GM18526 (cell line): ENCODE measurements around the gene TCF7L1.

Experiments
- POLR2A ChIP-seq: IDR thresholded peaks from 3 replicates; pipeline ENCODE4 v1.6.1; 2011; ENCODE audit not compliant: insufficient read length; ENCODE audit errors: extremely low read depth

TCF7L1 gene

DNA sequence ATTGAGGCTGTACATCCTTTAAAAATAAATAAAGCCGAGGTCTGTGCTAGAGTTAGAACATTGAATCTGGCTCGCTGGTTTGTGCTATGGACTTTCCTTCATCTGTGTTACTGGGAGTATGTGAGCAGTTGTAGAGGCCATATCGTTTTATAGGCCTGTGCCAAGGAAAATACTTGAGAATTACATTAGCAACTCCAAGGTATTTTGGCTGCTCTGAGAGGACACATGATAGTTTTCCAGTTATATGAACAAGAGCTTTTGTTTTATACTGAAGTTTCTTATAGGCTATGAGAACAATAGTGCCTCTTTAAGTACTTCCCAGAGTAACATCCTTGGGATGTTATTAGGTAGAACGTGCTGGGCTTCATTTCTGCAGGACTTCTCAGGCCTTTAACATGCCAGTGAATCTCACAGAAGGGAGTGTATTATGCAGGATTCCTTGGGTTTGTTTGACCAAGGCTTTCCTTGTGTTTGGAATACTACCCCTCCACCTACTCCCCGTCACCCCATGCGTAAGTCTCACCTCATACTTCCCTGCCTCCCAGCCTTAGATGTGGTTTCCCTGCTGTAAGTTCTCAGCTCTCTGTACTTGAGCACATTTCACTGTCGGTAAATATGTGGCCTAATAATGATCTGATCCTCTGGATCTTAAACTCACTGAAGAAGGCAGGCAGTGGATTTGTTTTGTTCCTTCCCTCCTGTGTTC, 21.0 kb downstream of the TCF7L1 start:
- TF ChIP-seq POLR2A, result no peak

- TF ChIP-seq POLR2A, result no peak
Measured at GRCh38 chr2:85156153-85156552, 23.0 kb downstream of the TCF7L1 start.

DNA sequence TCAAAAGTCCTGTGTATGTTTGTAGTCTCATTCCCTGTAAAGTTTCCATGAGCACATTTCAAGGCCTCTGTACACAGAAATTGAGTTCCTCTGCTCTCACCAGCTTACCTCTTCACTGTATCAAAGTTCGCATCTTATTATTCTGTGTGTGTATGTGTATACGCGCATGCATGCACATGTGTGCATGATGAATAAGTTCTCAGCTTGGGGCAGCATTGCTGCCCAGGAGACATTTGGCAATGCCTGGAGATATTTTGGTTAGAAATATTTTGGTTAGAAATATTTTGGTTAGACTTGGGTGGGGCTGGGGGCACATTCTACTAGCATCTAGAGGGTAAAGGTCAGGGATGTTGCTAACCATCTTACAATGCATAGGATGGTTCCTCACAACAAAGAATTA, 23.4 kb downstream of the TCF7L1 start:
- TF ChIP-seq POLR2A, result no peak

DNA sequence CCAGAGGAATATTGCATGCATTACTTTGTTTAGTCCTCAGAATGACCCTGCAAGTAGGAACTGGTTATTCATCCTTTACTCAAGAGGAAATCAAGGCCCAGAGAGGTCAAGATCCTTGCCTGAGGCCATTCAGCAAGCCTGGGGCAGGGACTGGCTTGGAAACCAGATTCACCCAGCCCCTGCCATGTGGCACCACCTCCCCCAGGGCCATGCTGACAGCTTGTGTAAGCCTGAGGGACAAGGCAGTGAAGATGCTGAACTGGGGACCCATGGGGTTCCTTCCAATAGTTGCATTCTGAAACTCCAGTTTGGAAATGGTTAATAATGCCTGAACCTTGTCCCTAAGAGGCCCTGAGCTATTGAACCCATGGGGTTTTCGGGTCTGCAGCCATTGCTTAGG, 24.2 kb downstream of the TCF7L1 start:
- TF ChIP-seq POLR2A, result no peak

GRCh38 chr2:85158559-85159273, 25.5 kb downstream of the TCF7L1 start:
- TF ChIP-seq POLR2A, result no peak

DNA sequence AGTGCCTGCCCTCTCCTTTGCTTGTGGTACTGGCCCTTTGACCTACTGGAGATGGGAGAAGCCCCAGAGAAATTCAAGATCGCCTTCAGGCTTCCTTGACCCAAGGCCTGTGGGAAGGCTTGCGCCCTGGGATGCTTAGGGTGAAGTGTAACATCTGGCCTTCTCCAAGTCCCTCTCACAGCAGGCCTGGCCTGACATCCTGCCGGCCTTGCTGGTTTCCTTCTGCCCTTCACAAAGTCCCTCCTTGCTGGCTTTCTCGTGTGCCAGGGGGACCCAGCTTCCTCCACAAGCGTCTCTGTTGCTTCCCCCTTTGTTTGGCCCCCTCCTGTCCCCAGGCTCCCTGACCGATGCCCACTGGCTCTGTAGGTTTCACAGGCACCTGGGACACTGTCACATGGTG, 26.4 kb downstream of the TCF7L1 start:
- TF ChIP-seq POLR2A, result no peak

- no peak for TF ChIP-seq POLR2A
Measured at GRCh38 chr2:85160966-85161960, 28.1 kb downstream of the TCF7L1 start.

GRCh38 chr2:85162746-85163301, 29.6 kb downstream of the TCF7L1 start:
- no peak for TF ChIP-seq POLR2A

DNA sequence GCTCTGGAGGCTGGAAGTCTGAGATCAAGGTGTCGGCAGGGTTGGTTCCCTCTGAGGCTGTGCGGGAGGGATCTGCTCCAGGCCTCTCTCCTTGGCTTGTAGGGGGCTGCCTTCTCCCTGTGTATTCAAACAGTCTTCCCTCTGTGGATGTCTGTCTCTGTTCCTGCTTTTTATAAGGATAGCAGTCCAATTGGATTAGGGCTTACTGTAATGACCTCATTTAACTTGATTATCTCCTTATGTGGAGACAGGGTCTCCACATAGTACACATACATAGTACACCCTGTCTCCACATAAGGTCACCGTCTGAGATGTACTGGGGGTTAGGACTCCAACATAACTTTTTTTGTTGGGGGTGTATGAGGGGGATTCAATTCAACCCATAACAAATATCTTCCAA, 30.5 kb downstream of the TCF7L1 start:
- TF ChIP-seq POLR2A, result no peak

- TF ChIP-seq POLR2A, result no peak
Measured at GRCh38 chr2:85164145-85164569, 31.0 kb downstream of the TCF7L1 start.

GRCh38 chr2:85165088-85165690, 32.0 kb downstream of the TCF7L1 start:
- TF ChIP-seq POLR2A, result no peak

- no peak for TF ChIP-seq POLR2A
Measured at GRCh38 chr2:85166021-85166420, 32.8 kb downstream of the TCF7L1 start.

DNA sequence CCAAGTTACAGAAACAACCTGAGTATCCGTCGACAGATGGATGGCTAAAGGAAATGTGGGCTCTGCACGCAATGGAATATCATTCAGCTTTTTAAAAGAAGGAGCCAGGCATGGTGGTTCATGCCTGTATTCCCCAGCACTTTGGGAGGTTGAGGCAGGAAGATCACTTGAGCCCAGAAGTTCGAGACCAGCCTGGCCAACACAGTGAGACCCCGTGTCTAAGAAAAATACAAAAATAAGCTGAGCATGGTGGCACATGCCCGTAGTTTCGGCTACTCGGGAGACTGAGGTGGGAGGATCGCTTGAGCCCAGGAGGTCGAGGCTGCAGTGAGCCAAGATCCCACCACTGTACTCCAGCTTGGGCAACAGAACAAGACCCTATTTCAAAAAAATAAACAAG, 34.3 kb downstream of the TCF7L1 start:
- TF ChIP-seq POLR2A, result no peak

DNA sequence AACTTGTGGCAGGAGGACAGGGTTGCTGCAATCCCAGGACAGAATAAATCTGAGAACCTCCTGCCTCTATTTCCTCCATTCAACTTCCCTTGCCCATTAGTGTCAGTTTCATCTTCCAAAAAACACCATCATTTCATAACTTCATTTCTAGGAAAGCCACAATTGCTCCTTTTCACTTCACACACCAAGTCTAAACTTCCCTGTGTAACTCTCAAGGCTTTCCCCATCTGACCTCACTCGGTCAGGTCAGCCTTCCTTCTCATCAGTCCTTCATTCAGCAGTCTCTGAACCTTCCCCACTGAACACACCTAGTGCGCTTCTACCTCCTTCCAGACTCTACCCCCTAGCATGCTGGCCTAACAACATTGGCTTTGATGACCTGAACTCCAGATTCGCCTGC, 35.8 kb downstream of the TCF7L1 start:
- no peak for TF ChIP-seq POLR2A

DNA sequence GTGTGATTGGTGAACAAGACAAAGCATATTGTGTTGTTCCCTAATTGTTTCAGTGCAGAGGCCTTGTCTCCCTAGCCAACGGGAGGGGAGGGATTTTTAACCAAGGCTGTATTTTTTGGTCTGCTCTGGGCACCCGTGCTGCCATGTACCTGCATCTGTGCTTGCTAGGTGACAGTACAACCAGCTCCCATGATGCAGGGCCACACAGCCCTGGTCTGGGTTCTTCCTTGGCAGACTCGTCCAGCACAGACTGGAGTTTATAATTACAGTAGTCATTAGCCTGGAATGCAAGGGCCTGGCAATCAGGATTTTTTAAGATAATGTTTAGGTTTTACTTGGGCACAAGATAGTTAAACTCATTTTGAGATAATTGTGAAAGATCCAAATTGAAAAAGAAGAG, 36.4 kb downstream of the TCF7L1 start:
- TF ChIP-seq POLR2A, result no peak
